Measurements from ENCODE around the gene CALU. TPM values are rescaled to one million over a fixed set of nuclear protein-coding genes. Genes with fewer than 3 reads are reported as not detected.

CALU gene
- total and polyA plus RNA-seq, 4 donors = 86.8 to 199 (median 108) TPM

DNA sequence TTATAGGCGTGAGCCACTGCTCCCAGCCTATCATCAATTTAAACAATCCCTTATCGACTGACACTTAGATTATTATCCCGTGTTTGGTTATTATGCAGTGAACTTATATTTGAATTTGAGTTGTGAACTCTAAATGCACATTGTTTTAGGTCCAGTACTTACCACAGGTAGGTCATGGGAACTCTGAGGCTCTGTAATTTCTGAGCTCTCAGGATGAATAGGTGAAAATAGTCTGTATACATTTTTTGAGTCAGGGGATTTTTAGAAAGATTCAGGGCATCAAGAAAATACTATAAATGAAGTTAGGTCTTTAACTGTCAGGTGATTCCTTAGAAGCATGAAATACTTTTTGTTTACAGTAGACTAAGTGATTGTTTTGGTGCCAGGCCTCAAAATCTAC is 61.4 kb downstream of the CALU start:
- H3K9me3 ChIP-seq (ENCODE audit: control insufficient read depth, insufficient read depth, low read length) = no peaks in the 10 kb centered on the region
- H3K4me3 ChIP-seq (ENCODE audit: low read depth, low read length) = no peak overlapping the region
- peaks cover 10% of the 10 kb centered on the region for H3K4me1 ChIP-seq (ENCODE audit: control insufficient read depth, insufficient read depth, low read length)
- H3K27ac ChIP-seq (ENCODE audit: low read depth, low read length) = no peak overlapping the region
- whole genome bisulfite sequencing (ENCODE audit: insufficient coverage) = no CpG with 5 or more reads among the region's 3 CpGs
- H3K36me3 ChIP-seq (ENCODE audit: control insufficient read depth, insufficient read depth, low read length) = peaks cover 37% of the 10 kb centered on the region
- no peaks in the 10 kb centered on the region for H3K27me3 ChIP-seq (ENCODE audit: control insufficient read depth, insufficient read depth, low read length)
- no peak for DNase-seq (ENCODE audit: low read depth in 4 of 6, low spot score in 6 of 6)

DNA sequence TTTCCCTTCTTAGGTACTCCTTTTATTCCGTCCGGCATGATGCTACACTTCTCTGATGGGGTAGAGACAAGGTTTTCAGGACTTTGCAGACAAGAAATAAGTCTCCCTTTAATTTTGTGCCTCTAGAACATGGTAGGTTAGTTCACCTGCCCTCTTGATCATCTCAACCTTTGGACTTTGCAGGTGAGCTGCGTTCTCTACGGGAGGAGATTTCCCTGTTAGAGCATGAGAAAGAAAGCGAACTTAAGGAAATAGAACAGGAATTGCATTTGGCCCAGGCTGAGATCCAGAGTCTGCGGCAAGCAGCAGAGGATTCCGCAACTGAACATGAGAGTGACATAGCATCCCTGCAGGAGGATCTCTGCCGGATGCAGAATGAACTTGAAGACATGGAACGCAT is 61.8 kb downstream of the CALU start:
- DNase-seq (ENCODE audit: low read depth in 4 of 6, low spot score in 6 of 6) = no peak
- 97% methylated on average over 7 of the region's 9 CpGs for WGBS (ENCODE audit: insufficient coverage)
- H3K4me3 ChIP-seq (ENCODE audit: low read depth, low read length) = no peak overlapping the region
- H3K27me3 ChIP-seq (ENCODE audit: control insufficient read depth, insufficient read depth, low read length) = no peaks in the 10 kb centered on the region
- peak overlapping the region; percentile 64 for H3K27ac ChIP-seq (ENCODE audit: low read depth, low read length)
- no peaks in the 10 kb centered on the region for H3K9me3 ChIP-seq (ENCODE audit: control insufficient read depth, insufficient read depth, low read length)
- H3K36me3 ChIP-seq (ENCODE audit: control insufficient read depth, insufficient read depth, low read length) = peaks cover 38% of the 10 kb centered on the region
- H3K4me1 ChIP-seq (ENCODE audit: control insufficient read depth, insufficient read depth, low read length) = peaks cover 10% of the 10 kb centered on the region

DNA sequence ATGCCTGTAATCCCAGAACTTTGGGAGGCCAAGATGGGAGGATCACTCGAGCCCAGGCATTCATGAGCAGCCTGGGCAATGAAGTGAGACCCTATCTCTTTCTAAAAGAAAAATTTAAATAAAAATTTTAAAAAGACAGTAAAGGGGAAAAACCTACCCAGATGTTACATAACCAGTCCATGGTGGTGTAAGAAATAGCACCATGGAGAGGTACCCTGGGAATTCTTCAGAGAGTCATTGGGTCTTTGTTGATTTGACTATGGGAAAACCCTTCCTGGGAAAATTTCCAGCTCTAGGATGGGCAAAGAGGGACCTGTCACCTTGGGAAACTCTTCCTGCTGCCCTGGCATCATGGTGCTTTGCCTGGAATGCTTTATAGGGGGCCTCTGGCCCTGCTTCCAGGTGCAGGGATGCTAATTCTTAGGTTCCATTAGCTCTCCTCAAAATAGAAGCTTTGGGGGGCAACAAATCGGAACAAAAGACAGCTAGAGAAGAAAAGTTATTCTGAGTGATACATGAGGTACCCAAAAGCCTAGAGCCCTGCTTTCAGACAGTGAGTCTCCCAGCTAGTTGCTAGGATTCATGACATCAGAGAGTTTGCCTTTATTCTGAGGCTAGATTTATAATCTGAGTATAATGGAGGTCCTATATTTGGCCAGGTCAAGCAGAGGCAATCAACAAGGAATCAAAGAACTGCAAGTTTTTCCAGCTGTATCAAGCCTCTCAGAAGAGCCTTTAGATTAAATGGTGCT is 62.7 kb downstream of the CALU start:
- peaks cover 44% of the 10 kb centered on the region for H3K36me3 ChIP-seq (ENCODE audit: control insufficient read depth, insufficient read depth, low read length)
- peak in 3 of 6 donors; percentile 53 to 82 (median 68) for DNase-seq (ENCODE audit: low read depth in 4 of 6, low spot score in 6 of 6)
- no peaks in the 10 kb centered on the region for H3K9me3 ChIP-seq (ENCODE audit: control insufficient read depth, insufficient read depth, low read length)
- peak overlapping the region; percentile 64 for H3K27ac ChIP-seq (ENCODE audit: low read depth, low read length)
- no peaks in the 10 kb centered on the region for H3K27me3 ChIP-seq (ENCODE audit: control insufficient read depth, insufficient read depth, low read length)
- no peak overlapping the region for H3K4me3 ChIP-seq (ENCODE audit: low read depth, low read length)
- peaks cover 10% of the 10 kb centered on the region for H3K4me1 ChIP-seq (ENCODE audit: control insufficient read depth, insufficient read depth, low read length)
- 75% methylated on average over 1 of the region's 2 CpGs for WGBS (ENCODE audit: insufficient coverage)

DNA sequence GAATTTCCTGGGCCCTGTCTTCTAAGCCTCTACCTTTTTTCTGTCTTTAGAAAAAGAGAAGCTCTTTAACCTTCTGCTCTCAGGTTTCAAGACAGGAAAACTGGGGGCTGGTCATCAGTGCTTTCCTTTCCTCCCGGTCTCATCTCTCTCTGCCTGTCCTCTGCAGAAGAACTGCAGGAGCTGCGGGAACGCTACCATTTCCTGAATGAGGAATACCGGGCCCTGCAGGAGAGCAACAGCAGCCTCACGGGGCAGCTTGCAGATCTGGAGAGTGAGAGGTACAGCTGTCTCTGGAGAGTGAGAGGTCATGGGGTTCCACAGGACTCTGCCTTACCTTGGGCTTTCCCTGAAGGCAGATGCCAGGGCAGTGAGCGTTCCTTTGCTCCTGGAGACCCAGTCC is 65.3 kb downstream of the CALU start:
- WGBS (ENCODE audit: insufficient coverage) = 68% methylated on average over 3 of the region's 6 CpGs
- Histone ChIP-seq H3K9me3 (ENCODE audit: control insufficient read depth, insufficient read depth, low read length) (no peaks in the 10 kb centered on the region), H3K36me3 (ENCODE audit: control insufficient read depth, insufficient read depth, low read length) (peaks cover 53% of the 10 kb centered on the region)

GRCh38 chr7:128805225-128805624 is 66.1 kb downstream of the CALU start:
- H3K4me3 ChIP-seq (ENCODE audit: low read depth, low read length) = no peak overlapping the region
- no peaks in the 10 kb centered on the region for H3K27me3 ChIP-seq (ENCODE audit: control insufficient read depth, insufficient read depth, low read length)
- peaks cover 10% of the 10 kb centered on the region for H3K4me1 ChIP-seq (ENCODE audit: control insufficient read depth, insufficient read depth, low read length)
- H3K36me3 ChIP-seq (ENCODE audit: control insufficient read depth, insufficient read depth, low read length) = peaks cover 55% of the 10 kb centered on the region
- 90% methylated on average over 5 of the region's 5 CpGs for WGBS (ENCODE audit: insufficient coverage)
- H3K27ac ChIP-seq (ENCODE audit: low read depth, low read length) = no peak overlapping the region
- no peak for DNase-seq (ENCODE audit: low read depth in 4 of 6, low spot score in 6 of 6)
- no peaks in the 10 kb centered on the region for H3K9me3 ChIP-seq (ENCODE audit: control insufficient read depth, insufficient read depth, low read length)

More for the DNA sequence above, 65.3 kb downstream of the CALU start:
- Histone ChIP-seq H3K27me3 (ENCODE audit: control insufficient read depth, insufficient read depth, low read length) (no peaks in the 10 kb centered on the region), H3K4me1 (ENCODE audit: control insufficient read depth, insufficient read depth, low read length) (peaks cover 10% of the 10 kb centered on the region), H3K27ac (ENCODE audit: low read depth, low read length) (no peak overlapping the region), H3K4me3 (ENCODE audit: low read depth, low read length) (no peak overlapping the region)
- DNase-seq (ENCODE audit: low read depth in 4 of 6, low spot score in 6 of 6) = no peak

DNA sequence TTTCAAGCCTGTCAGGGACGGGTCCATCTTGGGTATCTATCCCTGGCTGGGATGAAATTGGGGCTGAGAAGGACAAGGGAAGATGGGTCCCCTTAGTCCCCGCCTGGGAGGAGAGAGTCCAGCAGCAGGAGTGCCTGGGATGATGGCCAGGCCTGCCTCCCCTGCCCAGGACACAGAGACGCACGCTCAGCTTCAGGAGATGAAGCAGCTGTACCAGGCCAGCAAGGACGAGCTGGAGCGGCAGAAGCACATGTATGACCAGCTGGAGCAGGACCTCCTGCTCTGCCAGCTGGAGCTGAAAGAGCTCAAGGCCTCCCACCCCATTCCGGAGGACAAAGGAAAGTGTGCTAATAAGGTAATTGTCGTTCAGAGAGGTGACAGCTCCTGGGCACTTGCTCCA is 68.0 kb downstream of the CALU start:
- Histone ChIP-seq H3K27ac (ENCODE audit: low read depth, low read length) (no peak overlapping the region), H3K36me3 (ENCODE audit: control insufficient read depth, insufficient read depth, low read length) (peaks cover 62% of the 10 kb centered on the region), H3K9me3 (ENCODE audit: control insufficient read depth, insufficient read depth, low read length) (no peaks in the 10 kb centered on the region), H3K4me3 (ENCODE audit: low read depth, low read length) (no peak overlapping the region), H3K27me3 (ENCODE audit: control insufficient read depth, insufficient read depth, low read length) (no peaks in the 10 kb centered on the region), H3K4me1 (ENCODE audit: control insufficient read depth, insufficient read depth, low read length) (peaks cover 13% of the 10 kb centered on the region)
- DNase-seq (ENCODE audit: low read depth in 4 of 6, low spot score in 6 of 6) = no peak
- 53% methylated on average over 8 of the region's 8 CpGs for WGBS (ENCODE audit: insufficient coverage)

- 100% methylated on average over 1 of the region's 3 CpGs for WGBS (ENCODE audit: insufficient coverage)
- peaks cover 68% of the 10 kb centered on the region for H3K36me3 ChIP-seq (ENCODE audit: control insufficient read depth, insufficient read depth, low read length)
- DNase-seq (ENCODE audit: low read depth in 4 of 6, low spot score in 6 of 6) = no peak
- H3K27me3 ChIP-seq (ENCODE audit: control insufficient read depth, insufficient read depth, low read length) = no peaks in the 10 kb centered on the region
- peaks cover 20% of the 10 kb centered on the region for H3K4me1 ChIP-seq (ENCODE audit: control insufficient read depth, insufficient read depth, low read length)
- no peak overlapping the region for H3K27ac ChIP-seq (ENCODE audit: low read depth, low read length)
- H3K4me3 ChIP-seq (ENCODE audit: low read depth, low read length) = no peak overlapping the region
- no peaks in the 10 kb centered on the region for H3K9me3 ChIP-seq (ENCODE audit: control insufficient read depth, insufficient read depth, low read length)
Observed at GRCh38 chr7:128809363-128809762, 70.2 kb downstream of the CALU start.

DNA sequence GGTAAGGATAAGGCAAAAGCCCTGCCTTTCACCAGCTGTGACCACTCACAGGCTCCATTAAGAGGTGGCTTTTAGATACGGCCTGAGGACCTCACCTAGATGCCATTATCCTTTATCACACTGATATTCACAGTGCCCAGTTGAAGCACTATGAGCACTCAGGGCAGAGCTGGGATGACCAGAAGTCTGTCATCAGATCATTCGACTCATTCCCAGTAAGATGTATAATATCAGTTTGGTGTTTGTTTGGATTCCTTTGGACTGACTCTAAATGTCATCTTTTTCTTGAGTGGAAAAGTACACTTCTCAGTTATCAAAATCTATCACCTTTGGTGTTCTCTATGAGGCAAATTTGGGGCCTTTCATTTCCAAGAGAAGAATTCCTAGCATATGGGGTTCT is 71.3 kb downstream of the CALU start:
- Histone ChIP-seq H3K27ac (ENCODE audit: low read depth, low read length) (no peak overlapping the region), H3K4me3 (ENCODE audit: low read depth, low read length) (no peak overlapping the region), H3K9me3 (ENCODE audit: control insufficient read depth, insufficient read depth, low read length) (no peaks in the 10 kb centered on the region), H3K36me3 (ENCODE audit: control insufficient read depth, insufficient read depth, low read length) (peaks cover 62% of the 10 kb centered on the region), H3K4me1 (ENCODE audit: control insufficient read depth, insufficient read depth, low read length) (peaks cover 25% of the 10 kb centered on the region), H3K27me3 (ENCODE audit: control insufficient read depth, insufficient read depth, low read length) (no peaks in the 10 kb centered on the region)
- no peak for DNase-seq (ENCODE audit: low read depth in 4 of 6, low spot score in 6 of 6)
- WGBS (ENCODE audit: insufficient coverage) = 100% methylated on average over 1 of the region's 2 CpGs

GRCh38 chr7:128810997-128811396 is 71.8 kb downstream of the CALU start:
- H3K36me3 ChIP-seq (ENCODE audit: control insufficient read depth, insufficient read depth, low read length) = peaks cover 57% of the 10 kb centered on the region
- H3K27ac ChIP-seq (ENCODE audit: low read depth, low read length) = no peak overlapping the region
- no peak overlapping the region for H3K4me3 ChIP-seq (ENCODE audit: low read depth, low read length)
- no peaks in the 10 kb centered on the region for H3K9me3 ChIP-seq (ENCODE audit: control insufficient read depth, insufficient read depth, low read length)
- no peak for DNase-seq (ENCODE audit: low read depth in 4 of 6, low spot score in 6 of 6)
- 96% methylated on average over 3 of the region's 3 CpGs for WGBS (ENCODE audit: insufficient coverage)
- peaks cover 25% of the 10 kb centered on the region for H3K4me1 ChIP-seq (ENCODE audit: control insufficient read depth, insufficient read depth, low read length)
- no peaks in the 10 kb centered on the region for H3K27me3 ChIP-seq (ENCODE audit: control insufficient read depth, insufficient read depth, low read length)

Measured in spinal cord (tissue), 10 donors.